NCI-H2171 (cell line): ENCODE measurements around the gene AKNA.

Experiments
- DNase-seq: peaks from one replicate; lab custom pipeline; 2025; lab: John Stamatoyannopoulos, UW

Gene AKNA

DNA sequence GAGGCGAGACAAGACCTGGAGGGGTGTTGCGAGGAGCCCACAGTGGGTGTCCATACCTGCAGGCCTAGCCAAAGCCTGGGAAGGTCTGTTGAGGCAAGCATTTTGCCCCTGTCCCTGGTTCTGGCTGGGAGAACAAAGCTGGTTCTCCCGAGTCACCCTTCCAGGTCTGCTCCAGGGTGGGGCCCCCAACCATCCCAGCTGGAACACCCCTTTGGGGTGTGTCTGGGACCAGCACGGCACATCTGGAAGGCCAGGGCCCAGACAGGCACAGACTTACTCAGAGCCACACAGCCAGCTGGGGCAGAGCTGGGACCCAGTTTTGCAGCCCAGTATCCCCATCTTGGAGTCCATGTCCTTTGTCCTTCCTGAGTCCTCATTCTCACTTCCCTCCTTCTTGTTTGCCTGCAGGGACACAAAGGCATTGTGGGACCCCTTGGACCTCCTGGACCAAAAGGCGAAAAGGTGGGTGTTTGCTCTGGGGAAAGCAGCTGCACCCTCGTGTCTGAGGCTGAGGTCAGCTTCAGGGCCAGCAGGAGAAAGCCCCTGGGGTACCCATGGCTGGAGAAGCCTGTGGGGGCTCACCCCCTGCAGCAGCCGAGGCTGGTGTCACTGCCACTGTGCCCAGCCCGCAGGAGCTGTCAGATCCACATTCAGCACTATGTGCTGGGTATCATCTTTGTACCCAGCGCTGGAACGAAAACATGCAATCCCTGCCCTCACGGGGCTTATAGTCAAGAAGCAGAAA, 103.3 kb downstream of the AKNA start:
- no peak for DNase-seq
